Chondrocyte (in vitro differentiated cells): ENCODE measurements around the gene AHI1. TPM values are rescaled to one million over a fixed set of nuclear protein-coding genes. Genes with fewer than 3 reads are reported as not detected.

Experiments used
- DNase-seq: peaks from one replicate; pipeline ENCODE4 v3.0.0; 2021; ENCODE audit warnings: mixed read lengths, low spot score
- H3K27ac Mint-ChIP-seq: one replicate; pipeline ENCODE4 v1.8.0; 2021; ENCODE audit warnings: mild to moderate bottlenecking, moderate library complexity, mixed read lengths; ENCODE audit not compliant: unreplicated experiment
- H3K27me3 Mint-ChIP-seq: 2 replicates; pipeline ENCODE4 v1.8.0; 2021; ENCODE audit warnings: low read depth, mixed read lengths
- H3K36me3 Mint-ChIP-seq: 2 replicates; pipeline ENCODE4 v1.8.0; 2021; ENCODE audit warnings: low read depth, mixed read lengths
- H3K4me1 Mint-ChIP-seq: 2 replicates; pipeline ENCODE4 v1.8.0; 2021; ENCODE audit warnings: low read depth, mild to moderate bottlenecking, mixed read lengths
- H3K4me3 Mint-ChIP-seq: one replicate; pipeline ENCODE4 v1.8.0; 2021; ENCODE audit warnings: mild to moderate bottlenecking, moderate library complexity, mixed read lengths; ENCODE audit not compliant: unreplicated experiment
- H3K9me3 Mint-ChIP-seq: 2 replicates; pipeline ENCODE4 v1.8.0; 2021; ENCODE audit warnings: low read depth, mixed read lengths
- CTCF ChIP-seq: fragments of 200-600 bp; sonication (generic); IDR thresholded peaks from 2 replicates; pipeline ENCODE4 v1.5.0; 2021; ENCODE audit warnings: antibody characterized with exemption, mild to moderate bottlenecking, moderate library complexity
- total RNA-seq: library from RNA; stranded (reverse); gene quantifications from 3 replicates; pipeline ENCODE4 v1.2.1, GENCODE V29; 2021

AHI1 gene
- total RNA-seq, 1 donor from 2014 or later = 14.8 TPM

- no peak overlapping the region for H3K27ac Mint-ChIP-seq
- H3K27me3 Mint-ChIP-seq = no peaks in the 10 kb centered on the region
These were observed 31.6 kb downstream of the AHI1 start for GRCh38 chr6:135465903-135466302.

GRCh38 chr6:135465307-135465706 lies 32.2 kb downstream of the AHI1 start:
- H3K4me1 Mint-ChIP-seq = no peaks in the 10 kb centered on the region
- no peak overlapping the region for H3K27ac Mint-ChIP-seq
- peaks cover 25% of the 10 kb centered on the region for H3K36me3 Mint-ChIP-seq
- H3K4me3 Mint-ChIP-seq = no peak overlapping the region
- peaks cover 6% of the 10 kb centered on the region for H3K9me3 Mint-ChIP-seq
- no peaks in the 10 kb centered on the region for H3K27me3 Mint-ChIP-seq
- no peak for TF ChIP-seq CTCF
- DNase-seq = no peak

More at GRCh38 chr6:135465903-135466302, 31.6 kb downstream of the AHI1 start:
- Mint-ChIP-seq H3K4me3 (no peak overlapping the region), H3K4me1 (no peaks in the 10 kb centered on the region), H3K9me3 (peaks cover 8% of the 10 kb centered on the region), H3K36me3 (peaks cover 25% of the 10 kb centered on the region)
- TF ChIP-seq CTCF = no peak
- no peak for DNase-seq

- no peak for TF ChIP-seq CTCF
- Mint-ChIP-seq H3K9me3 (peaks cover under 1% of the 10 kb centered on the region), H3K4me1 (no peaks in the 10 kb centered on the region), H3K4me3 (no peak overlapping the region), H3K36me3 (peaks cover 22% of the 10 kb centered on the region), H3K27me3 (no peaks in the 10 kb centered on the region), H3K27ac (no peak overlapping the region)
- DNase-seq = no peak
These were observed 32.9 kb downstream of the AHI1 start for GRCh38 chr6:135464634-135465033.

- Mint-ChIP-seq H3K9me3 (no peaks in the 10 kb centered on the region), H3K27ac (no peak overlapping the region), H3K4me1 (peaks cover 5% of the 10 kb centered on the region), H3K27me3 (no peaks in the 10 kb centered on the region), H3K4me3 (no peak overlapping the region), H3K36me3 (peaks cover 21% of the 10 kb centered on the region)
- no peak for DNase-seq
- TF ChIP-seq CTCF = no peak
These were observed 36.3 kb downstream of the AHI1 start for GRCh38 chr6:135461208-135461607.

- no peak for TF ChIP-seq CTCF
- H3K4me1 Mint-ChIP-seq = peaks cover 5% of the 10 kb centered on the region
- H3K4me3 Mint-ChIP-seq = no peak overlapping the region
- no peak for DNase-seq
- H3K27ac Mint-ChIP-seq = no peak overlapping the region
- H3K9me3 Mint-ChIP-seq = no peaks in the 10 kb centered on the region
- H3K27me3 Mint-ChIP-seq = no peaks in the 10 kb centered on the region
- H3K36me3 Mint-ChIP-seq = peaks cover 13% of the 10 kb centered on the region
These were observed 39.5 kb downstream of the AHI1 start for GRCh38 chr6:135458051-135458450.
